Neural cell (in vitro differentiated cells): ENCODE measurements around the gene GID4. TPM values are rescaled to one million over a fixed set of nuclear protein-coding genes. Genes with fewer than 3 reads are reported as not detected.

Source experiments
- H2AFZ ChIP-seq: fragments of 200-600, 300-800 bp; sonication (generic), shearing (Covaris generic); 2 replicates; pipeline ENCODE4 v1.6.0; 2014; ENCODE audit warnings: low read depth, mild to moderate bottlenecking, antibody characterized with exemption, low read length, moderate library complexity
- H3F3A ChIP-seq: fragments of 200-600 bp; shearing (Covaris generic); 2 replicates; pipeline ENCODE4 v1.6.1; 2016; ENCODE audit warnings: mild to moderate bottlenecking, moderate library complexity, mixed read lengths, antibody characterized with exemption, low read length; ENCODE audit not compliant: insufficient read depth, poor library complexity, severe bottlenecking
- H3K27ac ChIP-seq: fragments of 200-600, 300-800 bp; sonication (generic), shearing (Covaris generic); 2 replicates; pipeline ENCODE4 v1.5.1; 2014; ENCODE audit warnings: mild to moderate bottlenecking, low read length, moderate library complexity
- H3K27me3 ChIP-seq: fragments of 300-800, 200-600 bp; sonication (generic), shearing (Covaris generic); 2 replicates; pipeline ENCODE4 v1.6.0; 2014; ENCODE audit warnings: mild to moderate bottlenecking, low read depth, low read length, moderate library complexity; ENCODE audit not compliant: insufficient read depth
- H3K36me3 ChIP-seq: fragments of 300-800, 200-600 bp; sonication (generic), shearing (Covaris generic); 2 replicates; pipeline ENCODE4 v1.5.1; 2014; ENCODE audit warnings: mild to moderate bottlenecking, antibody characterized with exemption, low read length, moderate library complexity; ENCODE audit not compliant: insufficient read depth
- H3K4me2 ChIP-seq: fragments of 300-800, 200-600 bp; sonication (generic), shearing (Covaris generic); 2 replicates; pipeline ENCODE4 v1.6.0; 2014; ENCODE audit warnings: mild to moderate bottlenecking, low read length
- H3K4me3 ChIP-seq: fragments of 300-800, 200-600 bp; sonication (generic), shearing (Covaris generic); 2 replicates; pipeline ENCODE4 v1.5.1; 2014; ENCODE audit warnings: mild to moderate bottlenecking, low read length, moderate library complexity
- H3K79me2 ChIP-seq: fragments of 200-600 bp; shearing (Covaris generic); replicated peaks from 2 replicates; pipeline ENCODE4 v1.6.0; 2014; ENCODE audit warnings: mild to moderate bottlenecking, low read length, moderate library complexity; ENCODE audit not compliant: insufficient read depth
- H3K9ac ChIP-seq: fragments of 300-800, 200-600 bp; sonication (generic), shearing (Covaris generic); 2 replicates; pipeline ENCODE4 v1.6.1; 2016; ENCODE audit warnings: mild to moderate bottlenecking, low read length, mixed read lengths
- H3K9me2 ChIP-seq: fragments of 200-600 bp; shearing (Covaris generic); 2 replicates; pipeline ENCODE4 v1.6.1; 2016; ENCODE audit warnings: mild to moderate bottlenecking, low read length, mixed read lengths; ENCODE audit not compliant: insufficient read depth
- H3K9me3 ChIP-seq: fragments of 200-600, 300-800 bp; sonication (generic), shearing (Covaris generic); 2 replicates; pipeline ENCODE4 v1.6.1; 2016; ENCODE audit warnings: mild to moderate bottlenecking, mixed run types, low read length, moderate library complexity, mixed read lengths
- H4K20me1 ChIP-seq: fragments of 200-600 bp; shearing (Covaris generic); 2 replicates; pipeline ENCODE4 v1.6.1; 2016; ENCODE audit warnings: mild to moderate bottlenecking, mixed run types; ENCODE audit not compliant: insufficient read depth
- EZH2 ChIP-seq: fragments of 200-600, 300-800 bp; shearing (Covaris generic), sonication (generic); IDR thresholded peaks from 2 replicates; pipeline ENCODE4 v1.6.1; 2014; ENCODE audit warnings: antibody characterized with exemption, low read length, borderline replicate concordance, mild to moderate bottlenecking; ENCODE audit not compliant: insufficient read depth, poor library complexity, severe bottlenecking
- MXI1 ChIP-seq: fragments of 450-650 bp; conservative IDR thresholded peaks from 2 replicates; pipeline ENCODE4 v1.6.1; 2014; ENCODE audit warnings: antibody characterized with exemption, mild to moderate bottlenecking; ENCODE audit not compliant: poor library complexity, severe bottlenecking
- RAD21 ChIP-seq: fragments of 450-650 bp; conservative IDR thresholded peaks from 2 replicates; pipeline ENCODE4 v1.6.1; 2014; ENCODE audit warnings: antibody characterized with exemption, mild to moderate bottlenecking, moderate library complexity
- SMC3 ChIP-seq: fragments of 450-650 bp; conservative IDR thresholded peaks from 2 replicates; pipeline ENCODE4 v1.6.1; 2014; ENCODE audit warnings: antibody characterized with exemption, mild to moderate bottlenecking, moderate library complexity; ENCODE audit not compliant: poor library complexity
- TAF1 ChIP-seq: IDR thresholded peaks from 2 replicates; pipeline ENCODE4 v1.6.1; 2012; ENCODE audit warnings: low read depth
- polyA plus RNA-seq: library from polyadenylated mRNA; depleted of rRNA; stranded (reverse); fragments of >200 nt; gene quantifications from 2 replicates; pipeline ENCODE4 v1.2.3, GENCODE V29; 2014
- TF ChIP-seq, protein P1 (sequence below): fragments of 450-650 bp; IDR thresholded peaks from 2 replicates; pipeline ENCODE4 v1.5.1; 2014; ENCODE audit warnings: antibody characterized with exemption, mild to moderate bottlenecking, moderate library complexity; ENCODE audit not compliant: poor library complexity, severe bottlenecking

The GID4 gene
- polyA plus RNA-seq, 1 donor from 2014 or later, result 4.9 TPM

DNA sequence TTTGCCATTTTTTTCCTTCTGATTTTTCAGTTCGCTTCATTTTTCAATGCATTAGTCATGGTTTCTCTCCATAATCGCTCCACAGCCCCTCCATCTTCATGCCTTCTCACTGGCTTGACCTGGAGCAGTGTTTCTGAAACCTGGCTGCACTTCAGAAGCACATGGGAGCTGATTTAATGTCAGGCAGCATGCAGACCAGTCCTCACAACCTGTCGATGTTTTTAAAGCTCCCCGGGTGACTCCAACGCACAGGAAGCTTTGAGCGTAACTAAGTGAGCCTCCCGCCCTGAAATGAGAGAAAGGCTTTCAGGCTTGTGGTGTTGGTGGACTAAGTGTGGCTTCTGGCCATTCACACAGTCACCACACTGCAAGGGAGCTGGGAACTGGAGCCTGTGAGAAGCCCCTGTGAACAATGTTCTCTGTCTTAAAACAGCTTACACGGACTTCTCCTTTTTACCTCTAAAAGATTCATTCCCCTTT, 31.7 kb downstream of the GID4 start:
- no peak overlapping the region for H3K9ac ChIP-seq

DNA sequence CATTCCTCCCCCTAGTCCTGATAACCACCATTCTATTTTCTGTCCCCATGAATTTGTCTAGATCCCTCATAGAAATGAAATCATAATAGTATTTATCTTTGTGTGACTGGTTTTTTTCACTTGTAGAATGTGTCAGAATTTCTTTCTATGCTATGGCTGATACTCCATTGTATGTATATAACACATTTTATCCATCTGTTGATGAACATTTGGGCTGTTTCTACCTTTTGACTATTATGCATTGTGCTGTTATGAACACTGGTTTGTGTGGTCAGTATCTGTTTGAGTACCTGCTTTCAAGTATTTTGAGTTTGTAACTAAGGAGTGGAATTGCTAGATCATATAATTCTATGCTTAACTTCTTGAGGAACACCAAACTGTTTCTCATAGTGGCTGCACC, 32.5 kb downstream of the GID4 start:
- H3K79me2 ChIP-seq, result no peaks in the 10 kb centered on the region
- no peaks in the 10 kb centered on the region for H3K36me3 ChIP-seq
- H3F3A ChIP-seq, result no peaks in the 10 kb centered on the region
- TF ChIP-seq TAF1, result no peak
- TF ChIP-seq MXI1, result no peak
- TF ChIP-seq RAD21, result no peak
- TF ChIP-seq, protein P1, sequence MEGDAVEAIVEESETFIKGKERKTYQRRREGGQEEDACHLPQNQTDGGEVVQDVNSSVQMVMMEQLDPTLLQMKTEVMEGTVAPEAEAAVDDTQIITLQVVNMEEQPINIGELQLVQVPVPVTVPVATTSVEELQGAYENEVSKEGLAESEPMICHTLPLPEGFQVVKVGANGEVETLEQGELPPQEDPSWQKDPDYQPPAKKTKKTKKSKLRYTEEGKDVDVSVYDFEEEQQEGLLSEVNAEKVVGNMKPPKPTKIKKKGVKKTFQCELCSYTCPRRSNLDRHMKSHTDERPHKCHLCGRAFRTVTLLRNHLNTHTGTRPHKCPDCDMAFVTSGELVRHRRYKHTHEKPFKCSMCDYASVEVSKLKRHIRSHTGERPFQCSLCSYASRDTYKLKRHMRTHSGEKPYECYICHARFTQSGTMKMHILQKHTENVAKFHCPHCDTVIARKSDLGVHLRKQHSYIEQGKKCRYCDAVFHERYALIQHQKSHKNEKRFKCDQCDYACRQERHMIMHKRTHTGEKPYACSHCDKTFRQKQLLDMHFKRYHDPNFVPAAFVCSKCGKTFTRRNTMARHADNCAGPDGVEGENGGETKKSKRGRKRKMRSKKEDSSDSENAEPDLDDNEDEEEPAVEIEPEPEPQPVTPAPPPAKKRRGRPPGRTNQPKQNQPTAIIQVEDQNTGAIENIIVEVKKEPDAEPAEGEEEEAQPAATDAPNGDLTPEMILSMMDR, result no peak
- TF ChIP-seq SMC3, result no peak
- no peak for TF ChIP-seq EZH2
- no peak overlapping the region for H3K4me2 ChIP-seq
- no peaks in the 10 kb centered on the region for H3K9me3 ChIP-seq
- H4K20me1 ChIP-seq, result no peaks in the 10 kb centered on the region
- H3K27me3 ChIP-seq, result no peaks in the 10 kb centered on the region
- no peak overlapping the region for H3K9ac ChIP-seq
- no peak overlapping the region for H3K4me3 ChIP-seq
- H3K27ac ChIP-seq, result no peak overlapping the region
- H2AFZ ChIP-seq, result no peak overlapping the region
- H3K9me2 ChIP-seq, result no peaks in the 10 kb centered on the region

More for the DNA sequence above, 31.7 kb downstream of the GID4 start:
- no peak overlapping the region for H2AFZ ChIP-seq
- no peaks in the 10 kb centered on the region for H3K79me2 ChIP-seq
- H3K4me3 ChIP-seq, result no peak overlapping the region
- no peaks in the 10 kb centered on the region for H3K9me2 ChIP-seq
- H3K4me2 ChIP-seq, result no peak overlapping the region
- no peaks in the 10 kb centered on the region for H3K27me3 ChIP-seq
- no peaks in the 10 kb centered on the region for H4K20me1 ChIP-seq
- H3K9me3 ChIP-seq, result no peaks in the 10 kb centered on the region
- H3K36me3 ChIP-seq, result no peaks in the 10 kb centered on the region
- no peaks in the 10 kb centered on the region for H3F3A ChIP-seq
- no peak overlapping the region for H3K27ac ChIP-seq
- TF ChIP-seq MXI1 (peak; percentile 20), SMC3 (no peak)

DNA sequence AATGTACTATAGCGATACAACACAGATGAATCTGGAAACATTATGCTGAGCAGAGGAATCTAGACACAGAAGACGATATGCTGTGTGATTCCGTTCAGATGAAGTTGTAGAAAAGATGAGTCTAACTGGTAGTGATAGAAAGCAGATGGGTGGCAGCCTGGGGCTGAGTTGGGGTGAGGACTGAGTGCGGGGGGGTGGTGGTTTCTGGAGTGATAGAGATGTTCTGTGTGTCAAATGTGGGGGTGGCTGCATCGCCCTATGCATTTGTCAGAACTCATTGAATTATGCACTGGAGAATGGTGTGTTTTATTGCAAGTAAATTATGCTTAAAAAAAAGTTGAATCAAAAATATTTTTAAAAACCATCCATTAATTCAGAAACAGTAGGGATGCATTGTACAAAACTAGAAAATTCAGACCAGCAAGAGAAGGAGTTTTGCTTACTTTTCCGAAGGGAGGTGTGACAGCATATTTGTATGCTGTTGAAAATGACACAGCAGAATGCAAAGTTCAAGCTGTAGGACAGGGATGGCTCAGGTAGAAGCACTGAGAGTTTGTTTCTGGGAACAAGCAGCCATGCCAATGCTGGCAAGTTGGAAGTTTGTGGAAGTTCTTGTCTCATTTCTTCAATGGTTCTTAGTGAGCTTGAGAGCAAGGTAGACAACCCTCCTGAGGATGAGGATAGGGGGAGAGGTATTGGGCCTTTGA, 35.5 kb downstream of the GID4 start:
- TF ChIP-seq EZH2, result no peak
- Histone ChIP-seq H3K27me3 (no peaks in the 10 kb centered on the region), H4K20me1 (no peaks in the 10 kb centered on the region), H3K9me3 (no peaks in the 10 kb centered on the region), H3K9me2 (no peaks in the 10 kb centered on the region), H3K4me2 (no peak overlapping the region), H3F3A (no peaks in the 10 kb centered on the region), H3K9ac (no peak overlapping the region), H2AFZ (no peak overlapping the region), H3K27ac (no peak overlapping the region), H3K36me3 (no peaks in the 10 kb centered on the region), H3K4me3 (no peak overlapping the region), H3K79me2 (no peaks in the 10 kb centered on the region)

DNA sequence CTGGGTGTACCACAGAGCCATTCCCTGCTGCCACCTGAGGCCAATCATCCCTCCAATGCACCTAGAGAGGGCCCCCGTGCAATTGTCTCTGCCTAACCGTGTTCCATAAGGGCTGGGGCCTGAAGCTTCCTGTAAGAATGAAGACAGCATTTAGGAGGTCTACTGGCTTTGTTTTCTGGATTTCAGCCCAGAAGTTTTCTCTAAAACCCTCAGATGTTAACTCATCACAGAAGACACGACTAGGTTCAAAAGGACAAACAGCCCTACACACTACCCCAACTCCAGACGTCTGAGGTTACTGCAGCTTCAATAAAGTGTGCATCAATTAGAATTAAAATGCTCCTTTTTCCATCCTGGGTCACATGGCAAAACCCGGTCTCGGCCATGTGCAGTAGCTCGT, 37.7 kb downstream of the GID4 start:
- no peak overlapping the region for H3K4me3 ChIP-seq

More for the DNA sequence above, 37.7 kb downstream of the GID4 start:
- no peak overlapping the region for H3K27ac ChIP-seq
- H3K9ac ChIP-seq, result no peak overlapping the region
- TF ChIP-seq EZH2 (no peak), RAD21 (no peak)
- no peaks in the 10 kb centered on the region for H3K36me3 ChIP-seq
- no peak overlapping the region for H3K4me2 ChIP-seq
- H3K79me2 ChIP-seq, result no peaks in the 10 kb centered on the region
- no peaks in the 10 kb centered on the region for H3F3A ChIP-seq
- H2AFZ ChIP-seq, result no peak overlapping the region
- H3K9me2 ChIP-seq, result no peaks in the 10 kb centered on the region
- no peaks in the 10 kb centered on the region for H3K27me3 ChIP-seq
- no peaks in the 10 kb centered on the region for H3K9me3 ChIP-seq
- no peaks in the 10 kb centered on the region for H4K20me1 ChIP-seq
